KG1 (cell line): Measurements from ENCODE around the gene PDZK1IP1.
A peak's percentile ranks its signal among the peaks of the same experiment; 100 is the strongest.

Experiments
- DNase-seq: peaks from one replicate; lab custom pipeline; 2025; lab: John Stamatoyannopoulos, UW

The PDZK1IP1 gene

DNA sequence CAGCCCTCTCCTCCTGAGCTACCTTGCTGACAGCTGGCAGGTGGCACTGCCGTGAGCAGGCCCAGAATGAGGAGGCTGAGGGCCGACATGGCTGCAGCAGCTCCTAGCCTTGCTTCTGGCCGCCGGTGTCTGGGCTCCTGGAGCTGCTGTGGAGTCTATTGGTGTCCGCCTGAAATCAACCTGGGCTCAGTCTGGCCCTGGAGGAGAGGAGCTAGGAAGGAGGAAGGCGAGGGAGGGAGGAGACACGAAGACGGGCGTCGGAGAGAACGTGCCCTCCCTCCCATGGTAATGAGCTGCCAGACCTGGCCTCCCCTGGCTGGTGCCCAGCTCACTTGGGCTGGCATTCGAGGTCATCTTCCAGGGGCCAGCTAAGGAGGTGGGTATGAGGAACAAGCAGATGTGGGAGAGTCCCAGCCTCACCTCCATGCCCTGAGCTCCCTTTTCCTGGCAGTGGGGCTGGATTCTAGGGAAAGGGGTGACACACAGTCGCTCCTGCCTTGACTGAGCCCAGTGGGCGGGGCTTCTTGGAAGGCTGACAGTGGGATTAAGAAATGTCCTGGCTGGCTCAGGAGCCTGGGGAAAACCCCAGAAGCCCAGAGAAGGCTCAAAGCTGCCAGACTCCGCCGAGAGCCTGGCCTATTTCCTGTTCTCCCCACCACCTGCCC lies at the start of gene PDZK1IP1:
Gene PDZK1IP1 (minus strand): TSS at position 193 of the 665 bp plus-strand sequence. CDS start 104 bp downstream, at position 89.
- no peak for DNase-seq

- no peak for DNase-seq
These were observed 49.2 kb upstream of the PDZK1IP1 start for GRCh38 chr1:47238935-47239592.

DNA sequence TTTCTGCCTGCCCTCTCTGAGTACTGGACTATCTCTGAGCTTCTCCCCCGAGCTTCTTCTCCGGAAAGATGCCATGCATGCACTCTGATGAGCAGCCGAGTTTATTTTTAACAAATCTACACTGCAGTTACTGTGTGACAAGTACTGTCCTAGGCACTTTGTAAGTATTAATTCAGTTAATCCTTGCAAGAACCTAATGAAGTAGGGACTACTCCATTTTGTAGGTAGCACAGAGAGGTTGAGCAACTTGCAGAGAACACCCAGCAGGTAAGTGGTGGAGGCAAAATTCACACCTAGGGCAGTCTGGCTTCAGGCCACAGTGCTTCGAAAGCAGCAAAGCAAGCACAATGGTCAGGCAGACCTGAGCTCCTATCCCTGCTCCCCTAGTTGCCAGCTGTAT lies 46.0 kb upstream of the PDZK1IP1 start:
- no peak for DNase-seq

DNA sequence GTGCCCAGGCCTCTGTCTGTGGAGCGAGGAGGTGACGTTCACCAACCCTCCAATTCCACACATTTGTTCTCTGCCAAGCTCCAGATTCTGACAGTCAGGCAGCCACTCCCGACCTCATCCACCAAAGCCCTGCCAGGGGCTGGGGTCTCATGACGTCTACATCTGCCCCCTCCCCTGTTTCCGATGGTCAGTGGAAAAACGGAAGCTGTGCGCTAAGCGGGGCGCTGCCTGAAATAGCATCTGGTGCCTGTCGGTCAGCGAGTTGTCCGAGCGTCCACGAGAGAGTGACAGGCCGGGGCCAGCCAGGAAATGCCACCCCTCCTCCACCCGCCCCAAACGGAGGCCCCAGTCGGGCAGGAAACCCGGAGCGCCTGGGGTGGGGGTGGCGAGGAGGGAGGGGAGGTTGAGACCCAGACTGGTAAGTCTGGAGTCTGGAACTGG lies 45.4 kb upstream of the PDZK1IP1 start:
- DNase-seq = no peak

DNA sequence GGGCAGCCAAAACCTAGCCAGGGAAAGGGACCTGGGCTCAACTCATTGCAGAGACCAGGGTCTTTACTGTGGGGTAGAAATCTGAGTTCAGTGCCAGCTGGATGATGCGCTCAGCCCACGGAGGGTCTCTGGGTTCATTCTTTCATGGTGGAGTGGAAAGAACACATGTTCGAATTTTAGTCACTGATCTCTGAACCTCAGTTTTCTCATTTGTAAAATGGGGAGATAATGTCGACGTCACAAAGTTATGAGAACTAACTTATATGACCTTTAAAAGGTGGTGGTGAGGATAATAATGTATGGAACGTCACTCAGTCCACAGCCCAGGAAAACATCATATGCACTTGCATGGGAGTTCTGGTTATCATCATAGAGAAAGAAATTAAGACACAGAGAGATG lies 43.4 kb upstream of the PDZK1IP1 start:
- no peak for DNase-seq

- DNase-seq = no peak
These were observed 42.5 kb upstream of the PDZK1IP1 start, which contains the start of gene TAL1 for GRCh38 chr1:47232187-47232874. TSS of gene TAL1 (minus strand) at chr1:47232225. CDS start at chr1:47225888, 6,337 bp downstream.

GRCh38 chr1:47231301-47232186 lies 41.7 kb upstream of the PDZK1IP1 start:
- DNase-seq = peak; percentile 23

GRCh38 chr1:47230692-47231300 lies 41.0 kb upstream of the PDZK1IP1 start:
- DNase-seq = peak; percentile 21

GRCh38 chr1:47229886-47230691 lies 40.3 kb upstream of the PDZK1IP1 start:
- no peak for DNase-seq

DNA sequence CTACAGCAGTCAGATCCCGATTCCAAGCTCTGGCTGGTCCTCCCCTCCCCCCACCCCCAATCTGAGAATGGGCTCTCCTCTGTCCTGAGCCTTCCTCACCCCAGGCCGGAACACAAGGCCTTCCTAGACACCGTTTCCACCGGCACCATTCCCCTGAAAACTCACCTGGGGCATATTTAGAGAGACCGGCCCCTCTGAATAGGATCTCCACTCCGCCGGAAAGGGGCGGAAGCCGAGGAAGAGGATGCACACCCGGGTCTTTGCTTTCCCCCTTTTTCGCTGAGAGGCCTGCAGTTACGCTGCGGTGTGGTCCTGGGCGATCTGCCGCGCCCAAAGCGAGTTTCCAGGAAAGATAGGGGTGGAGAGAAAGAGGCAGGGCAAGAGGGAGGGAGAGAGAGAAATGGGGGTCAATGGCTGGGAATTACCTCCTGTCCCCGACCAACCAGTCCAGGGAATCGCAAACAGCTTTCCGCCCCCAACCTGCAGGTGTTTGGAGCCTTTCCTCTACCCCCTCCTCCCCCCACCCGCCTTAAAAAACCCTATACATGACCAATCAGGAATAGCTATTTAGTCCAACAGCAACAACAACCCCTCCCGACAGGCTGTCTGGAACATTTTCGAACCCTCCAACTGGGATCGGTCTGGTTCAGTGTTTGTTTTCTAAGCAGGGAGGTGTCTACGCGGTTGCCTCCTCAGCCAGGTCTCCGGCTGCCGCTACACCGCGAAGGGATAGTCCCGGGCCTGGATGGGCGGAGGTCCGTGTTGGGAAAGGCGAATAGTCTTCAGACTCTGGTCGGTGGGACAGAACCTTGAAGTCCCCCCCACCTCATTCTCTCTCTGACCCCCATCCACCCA lies 39.4 kb upstream of the PDZK1IP1 start:
- DNase-seq = no peak

- no peak for DNase-seq
These were observed 38.8 kb upstream of the PDZK1IP1 start for GRCh38 chr1:47228644-47229030.

DNA sequence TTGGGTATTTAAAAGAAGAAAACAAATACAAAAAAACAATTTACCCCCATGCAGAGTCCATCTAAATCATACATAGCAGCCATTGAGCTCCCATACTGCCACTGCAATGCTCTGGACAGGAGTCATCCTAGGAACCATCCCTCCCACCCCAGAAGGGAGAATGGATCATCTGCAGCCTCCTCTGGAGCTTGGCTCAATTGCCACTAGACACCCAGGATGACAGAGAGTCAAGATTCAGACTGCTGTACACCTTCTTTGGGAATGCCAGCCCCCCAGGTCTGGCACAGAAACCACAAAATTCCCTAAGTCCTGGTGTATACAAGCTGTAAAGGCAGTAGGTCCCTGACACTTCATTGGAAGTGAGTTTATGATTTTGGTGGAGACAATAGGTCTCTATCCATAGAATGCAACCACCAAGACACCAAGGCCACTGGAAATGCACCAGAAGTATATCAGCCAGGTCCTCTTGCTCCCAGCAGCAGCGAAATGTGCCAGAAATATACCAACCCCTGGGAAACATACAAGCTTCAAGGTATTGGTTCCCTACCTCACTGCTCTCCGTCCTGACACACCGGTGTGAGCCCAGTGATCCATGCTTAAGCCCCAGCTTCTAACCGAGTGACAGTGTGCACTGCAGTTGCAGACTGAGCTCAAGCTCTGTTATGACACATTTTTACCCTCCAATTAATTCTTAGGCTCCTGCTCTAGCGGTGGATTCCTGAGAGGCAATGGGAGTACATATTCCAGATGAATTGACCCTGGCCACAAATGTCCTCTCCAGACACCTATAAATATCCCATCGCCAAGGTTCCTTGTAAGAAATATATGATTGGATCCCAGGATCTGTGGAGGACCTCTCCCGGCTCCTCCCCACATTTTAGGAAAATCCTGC lies 37.8 kb upstream of the PDZK1IP1 start:
- no peak for DNase-seq

DNA sequence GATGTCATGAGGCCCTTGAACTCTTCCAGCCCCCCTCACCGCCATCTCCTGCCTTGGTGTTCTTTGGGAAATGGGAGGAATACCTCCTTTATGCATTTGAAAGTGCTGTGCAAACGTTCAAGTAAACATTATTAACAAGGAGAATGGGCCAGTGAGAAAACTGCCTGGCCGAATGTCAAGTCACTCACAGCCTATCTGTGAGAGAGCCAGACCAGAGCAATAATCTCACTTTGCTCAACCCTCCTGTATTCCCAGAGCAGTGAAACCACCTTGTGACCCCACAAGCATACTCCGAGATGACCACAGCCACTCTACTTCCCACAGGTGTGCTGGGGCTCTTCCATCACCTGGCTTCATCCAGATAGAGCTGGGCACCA lies 37.0 kb upstream of the PDZK1IP1 start:
- no peak for DNase-seq

- DNase-seq = no peak
These were observed 36.4 kb upstream of the PDZK1IP1 start for GRCh38 chr1:47226121-47226838.

GRCh38 chr1:47225430-47226100 lies 35.7 kb upstream of the PDZK1IP1 start:
- no peak for DNase-seq

GRCh38 chr1:47224676-47225399 lies 35.0 kb upstream of the PDZK1IP1 start:
- DNase-seq = no peak
